Tibial nerve (tissue), 4 donors: ENCODE results near the gene LPXN.

Experiments
- EP300 ChIP-seq, 2 donors: sonication (generic); formaldehyde crosslinking; IDR thresholded peaks; one replicate each; pipeline ENCODE4 v1.6.1; 2017; ENCODE audit warnings: antibody characterized with exemption in 2 of 2, mild to moderate bottlenecking in 1 of 2
- POLR2A ChIP-seq, 2 donors: fragments of 450-650 bp; IDR thresholded peaks; one replicate each; pipeline ENCODE4 v1.6.1; 2017; ENCODE audit warnings: antibody characterized with exemption in 2 of 2, mild to moderate bottlenecking in 2 of 2, moderate library complexity in 2 of 2
- TF ChIP-seq, protein P1 (sequence below), 5 experiments: fragments of 200-600 bp in 3 of 5; fragments of 450-650 bp in 2 of 5; sonication (generic) in 3 of 5; IDR thresholded peaks; one replicate each; pipeline ENCODE4 v1.5.1; 2016 to 2019; ENCODE audit warnings: antibody characterized with exemption in 5 of 5, mild to moderate bottlenecking in 3 of 5, moderate library complexity in 2 of 5

DNA sequence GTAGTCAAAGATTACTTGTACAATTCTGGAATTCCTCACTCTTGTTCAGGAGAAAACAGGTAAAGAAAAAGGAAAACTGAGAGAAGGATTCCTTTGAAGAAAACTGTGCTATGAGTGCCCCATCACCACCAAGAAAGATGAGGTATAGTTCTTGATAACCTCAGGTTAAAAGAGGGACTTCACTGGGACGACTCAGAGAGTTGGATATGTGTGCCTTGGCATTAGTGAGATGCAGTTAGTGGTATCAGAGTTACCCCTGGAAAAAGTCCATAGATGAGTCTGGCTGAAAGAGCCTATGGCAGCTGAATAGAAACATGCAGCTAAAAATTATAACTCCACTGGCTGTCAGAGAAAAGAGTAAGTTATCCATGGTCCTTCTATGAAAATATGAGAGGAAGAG, 28.8 kb downstream of the LPXN start:
- no peak for TF ChIP-seq EP300 (IDR thresholded peaks at IDR 0.05)
- TF ChIP-seq POLR2A (IDR thresholded peaks at IDR 0.05), result no peak
- TF ChIP-seq, protein P1, sequence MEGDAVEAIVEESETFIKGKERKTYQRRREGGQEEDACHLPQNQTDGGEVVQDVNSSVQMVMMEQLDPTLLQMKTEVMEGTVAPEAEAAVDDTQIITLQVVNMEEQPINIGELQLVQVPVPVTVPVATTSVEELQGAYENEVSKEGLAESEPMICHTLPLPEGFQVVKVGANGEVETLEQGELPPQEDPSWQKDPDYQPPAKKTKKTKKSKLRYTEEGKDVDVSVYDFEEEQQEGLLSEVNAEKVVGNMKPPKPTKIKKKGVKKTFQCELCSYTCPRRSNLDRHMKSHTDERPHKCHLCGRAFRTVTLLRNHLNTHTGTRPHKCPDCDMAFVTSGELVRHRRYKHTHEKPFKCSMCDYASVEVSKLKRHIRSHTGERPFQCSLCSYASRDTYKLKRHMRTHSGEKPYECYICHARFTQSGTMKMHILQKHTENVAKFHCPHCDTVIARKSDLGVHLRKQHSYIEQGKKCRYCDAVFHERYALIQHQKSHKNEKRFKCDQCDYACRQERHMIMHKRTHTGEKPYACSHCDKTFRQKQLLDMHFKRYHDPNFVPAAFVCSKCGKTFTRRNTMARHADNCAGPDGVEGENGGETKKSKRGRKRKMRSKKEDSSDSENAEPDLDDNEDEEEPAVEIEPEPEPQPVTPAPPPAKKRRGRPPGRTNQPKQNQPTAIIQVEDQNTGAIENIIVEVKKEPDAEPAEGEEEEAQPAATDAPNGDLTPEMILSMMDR (IDR thresholded peaks at IDR 0.05), result no peak
